HUES48 (cell line): ENCODE measurements around the gene EPG5.
"Not testable (repeated sequence)": the region's sequence is repeated elsewhere in the genome, so short reads cannot be mapped to it uniquely, and the experiment has no call there.

ENCODE experiments used
- H3K27ac ChIP-seq: one replicate; pipeline ENCODE4 v1.7.0; 2013; ENCODE audit warnings: low read depth, low read length, inconsistent platforms
- H3K27me3 ChIP-seq: 2 replicates; pipeline ENCODE4 v1.6.1; 2013; ENCODE audit warnings: mild to moderate bottlenecking, low read length; ENCODE audit not compliant: control insufficient read depth, insufficient read depth
- H3K36me3 ChIP-seq: 2 replicates; pipeline ENCODE4 v1.6.1; 2013; ENCODE audit warnings: low read length; ENCODE audit not compliant: control insufficient read depth, insufficient read depth
- H3K4me1 ChIP-seq: 2 replicates; pipeline ENCODE4 v1.6.1; 2013; ENCODE audit warnings: mild to moderate bottlenecking, low read length; ENCODE audit not compliant: control insufficient read depth, insufficient read depth
- H3K4me3 ChIP-seq: 2 replicates; pipeline ENCODE4 v1.5.1; 2013; ENCODE audit warnings: mild to moderate bottlenecking, low read depth, low read length
- H3K9ac ChIP-seq: 2 replicates; pipeline ENCODE4 v1.6.1; 2013; ENCODE audit warnings: mild to moderate bottlenecking, low read depth, low read length, moderate library complexity
- H3K9me3 ChIP-seq: 2 replicates; pipeline ENCODE4 v1.6.1; 2013; ENCODE audit warnings: low read length; ENCODE audit not compliant: control insufficient read depth, insufficient read depth

Gene EPG5

DNA sequence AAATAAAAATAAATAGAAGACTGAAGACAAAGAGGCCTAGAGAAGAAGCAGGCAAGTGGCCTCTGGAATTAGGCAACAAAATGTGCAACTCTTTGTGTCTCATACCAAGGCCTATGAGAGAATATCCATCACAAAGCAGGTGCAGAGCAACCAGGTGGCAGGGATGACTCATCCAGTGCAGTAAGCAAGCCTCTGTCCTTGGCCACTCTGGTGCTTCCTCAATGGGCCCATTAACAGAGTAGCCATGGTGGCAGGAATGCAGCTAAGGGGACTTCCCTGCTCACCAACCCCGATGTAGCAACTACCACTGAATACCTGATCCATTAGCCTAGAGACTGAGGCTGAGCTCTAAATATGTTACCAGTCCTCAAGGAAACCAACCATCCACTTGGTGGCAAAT lies 11.0 kb upstream of the EPG5 start:
- H3K9ac ChIP-seq: no peak overlapping the region
- no peaks in the 10 kb centered on the region for H3K4me1 ChIP-seq
- H3K27me3 ChIP-seq: no peaks in the 10 kb centered on the region
- no peaks in the 10 kb centered on the region for H3K9me3 ChIP-seq
- H3K4me3 ChIP-seq: no peak overlapping the region
- no peak overlapping the region for H3K27ac ChIP-seq
- H3K36me3 ChIP-seq: no peaks in the 10 kb centered on the region

DNA sequence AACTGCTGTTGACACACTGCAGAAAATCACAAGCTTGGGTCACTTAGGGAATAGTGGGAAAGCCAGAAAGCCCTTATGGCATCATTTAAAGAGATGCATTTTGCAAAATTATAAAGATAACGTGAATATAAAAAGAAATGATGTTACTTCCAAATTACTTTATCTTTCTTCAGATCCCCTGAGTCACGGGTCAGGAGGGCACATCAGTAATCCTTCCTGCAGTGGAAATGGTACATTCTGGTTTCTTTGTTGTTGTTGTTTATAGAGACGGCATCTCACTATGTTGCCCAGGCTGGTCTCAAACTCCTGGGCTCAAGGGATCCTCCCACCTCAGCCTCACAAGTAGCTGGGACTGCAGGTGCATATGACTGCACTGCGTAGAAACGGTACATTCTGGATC lies 9.8 kb upstream of the EPG5 start:
- Histone ChIP-seq H3K36me3 (no peaks in the 10 kb centered on the region), H3K4me3 (no peak overlapping the region), H3K27ac (no peak overlapping the region), H3K9ac (no peak overlapping the region), H3K4me1 (no peaks in the 10 kb centered on the region), H3K27me3 (no peaks in the 10 kb centered on the region), H3K9me3 (no peaks in the 10 kb centered on the region)

DNA sequence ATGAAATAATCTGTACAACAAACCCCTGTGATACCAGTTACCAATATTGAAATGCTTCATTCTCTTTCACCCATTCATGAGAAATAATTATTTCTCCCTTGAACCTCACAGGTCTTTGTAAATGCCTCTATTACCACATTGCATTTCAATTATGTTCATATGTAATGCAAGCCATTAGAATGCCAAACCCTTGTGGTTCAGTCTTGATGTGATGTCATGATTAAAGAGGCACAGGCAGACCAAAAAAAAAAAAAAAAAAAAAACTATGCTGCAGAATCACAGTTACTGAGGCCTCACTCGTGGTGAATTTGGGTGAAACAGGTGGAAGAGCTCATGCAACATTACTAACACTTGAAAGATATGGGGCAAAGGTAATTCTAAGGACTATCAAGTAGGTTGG lies 9.4 kb upstream of the EPG5 start:
- H3K9ac ChIP-seq: no peak overlapping the region

DNA sequence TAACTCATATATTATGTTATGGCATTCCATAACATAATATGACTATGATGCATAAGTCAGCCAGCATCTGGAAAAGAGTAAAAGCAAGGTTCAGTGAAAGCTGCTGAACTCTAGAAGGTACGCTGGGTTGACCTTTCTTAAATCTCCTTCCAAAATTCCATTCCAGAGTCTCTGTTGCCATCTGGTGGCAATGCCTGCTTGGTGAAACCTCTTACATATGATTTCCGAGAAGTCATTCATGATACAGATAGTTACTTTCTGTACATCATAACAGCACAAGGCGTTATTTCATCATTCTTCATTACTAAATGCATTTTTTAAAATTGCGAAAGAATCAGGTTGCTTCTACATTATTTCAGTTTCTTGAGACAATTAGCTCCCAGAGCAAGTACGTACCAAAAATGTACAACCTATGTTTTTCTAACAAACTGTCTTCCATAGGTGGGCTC lies 7.0 kb upstream of the EPG5 start:
- H3K27ac ChIP-seq: no peak overlapping the region
- H3K4me1 ChIP-seq: no peaks in the 10 kb centered on the region
- H3K9me3 ChIP-seq: no peaks in the 10 kb centered on the region
- no peaks in the 10 kb centered on the region for H3K27me3 ChIP-seq
- no peak overlapping the region for H3K4me3 ChIP-seq
- H3K9ac ChIP-seq: no peak overlapping the region
- no peaks in the 10 kb centered on the region for H3K36me3 ChIP-seq

More for the DNA sequence above, 9.4 kb upstream of the EPG5 start:
- Histone ChIP-seq H3K4me1 (no peaks in the 10 kb centered on the region), H3K27ac (no peak overlapping the region), H3K36me3 (no peaks in the 10 kb centered on the region), H3K9me3 (no peaks in the 10 kb centered on the region), H3K27me3 (no peaks in the 10 kb centered on the region), H3K4me3 (no peak overlapping the region)

DNA sequence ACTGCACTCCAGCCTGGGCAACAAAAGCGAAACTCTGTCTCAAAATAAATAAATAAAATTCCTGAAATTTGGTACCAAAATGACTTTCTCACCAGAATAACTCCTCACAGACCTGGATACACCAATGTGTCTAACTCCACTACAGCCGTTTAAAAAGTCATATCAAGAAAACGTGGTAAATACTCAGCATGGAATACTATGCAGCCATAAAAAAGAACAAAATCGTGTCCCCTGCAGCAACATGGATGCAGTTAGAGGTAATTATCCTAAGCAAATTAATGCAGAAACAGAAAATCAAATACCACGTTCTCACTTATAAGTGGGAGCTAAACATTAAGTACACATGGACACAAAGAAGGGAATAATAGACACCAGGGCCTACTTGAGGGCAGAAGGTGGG lies 2.2 kb downstream of the EPG5 start:
- not testable (repeated sequence) for H3K4me1 ChIP-seq, H3K27me3 ChIP-seq, H3K9ac ChIP-seq, H3K9me3 ChIP-seq, H3K27ac ChIP-seq, H3K36me3 ChIP-seq, H3K4me3 ChIP-seq

DNA sequence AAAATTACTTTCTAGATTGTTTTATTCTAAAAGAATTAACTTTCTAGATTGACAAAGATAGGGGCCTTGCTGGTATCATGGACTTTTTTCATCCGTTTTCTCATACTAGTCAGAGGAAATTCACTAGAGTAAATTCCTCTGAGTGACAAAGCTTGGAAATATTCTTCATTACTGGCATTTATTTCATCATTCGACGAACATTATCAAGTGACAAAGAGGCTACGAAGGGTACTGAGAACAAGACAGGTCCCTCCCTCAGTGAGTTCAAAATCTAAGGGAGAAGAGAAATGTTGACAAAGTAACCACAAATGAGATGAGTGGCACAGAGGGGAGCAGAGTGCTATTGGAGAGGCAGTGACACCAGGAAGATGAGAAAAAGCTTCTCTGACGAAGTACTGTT lies 4.3 kb downstream of the EPG5 start:
- H3K9me3 ChIP-seq: no peaks in the 10 kb centered on the region
- peaks cover 4% of the 10 kb centered on the region for H3K27me3 ChIP-seq
- no peaks in the 10 kb centered on the region for H3K4me1 ChIP-seq
- H3K9ac ChIP-seq: no peak overlapping the region
- H3K4me3 ChIP-seq: no peak overlapping the region
- H3K36me3 ChIP-seq: no peaks in the 10 kb centered on the region
- no peak overlapping the region for H3K27ac ChIP-seq

DNA sequence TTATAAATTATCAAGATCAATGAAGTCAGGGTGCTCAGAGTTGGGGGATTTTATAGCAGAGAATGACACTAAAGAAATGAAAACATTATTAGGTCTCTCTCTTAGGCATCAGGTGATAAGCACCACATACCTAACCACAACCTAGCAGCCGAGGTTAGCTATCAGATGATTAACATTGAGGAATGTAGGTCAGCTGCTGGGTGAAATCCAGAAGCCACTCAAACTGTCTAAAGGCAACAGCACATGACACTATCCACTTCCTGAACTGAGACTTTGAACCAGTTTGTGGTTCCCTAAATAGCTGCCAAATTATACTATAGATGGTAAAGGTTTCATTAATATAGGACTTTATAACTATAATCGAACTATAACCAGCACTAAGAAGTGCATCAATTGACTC lies 4.7 kb downstream of the EPG5 start:
- H3K4me1 ChIP-seq: no peaks in the 10 kb centered on the region
- no peaks in the 10 kb centered on the region for H3K27me3 ChIP-seq
- H3K36me3 ChIP-seq: no peaks in the 10 kb centered on the region
- no peak overlapping the region for H3K27ac ChIP-seq
- H3K9ac ChIP-seq: no peak overlapping the region
- no peaks in the 10 kb centered on the region for H3K9me3 ChIP-seq
- H3K4me3 ChIP-seq: no peak overlapping the region

DNA sequence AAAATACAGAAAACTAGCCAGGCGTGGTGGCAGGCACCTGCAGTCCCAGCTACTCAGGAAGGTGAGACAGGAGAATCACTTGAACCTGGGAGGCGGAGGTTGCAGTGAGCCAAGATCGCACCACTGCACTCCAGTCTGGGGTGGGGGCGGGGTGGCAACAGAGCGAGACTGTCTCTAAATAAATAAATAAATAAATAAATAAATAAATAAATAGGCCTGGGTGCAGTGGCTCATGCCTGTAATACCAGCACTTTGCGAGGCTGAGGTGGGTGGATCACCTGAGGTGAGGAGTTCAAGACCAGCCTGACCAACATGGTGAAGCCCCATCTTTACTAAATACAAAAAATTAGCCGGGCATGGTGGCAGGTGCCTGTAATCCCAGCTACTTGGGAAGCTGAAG lies 7.6 kb downstream of the EPG5 start:
- not testable (repeated sequence) for H3K27ac ChIP-seq, H3K4me1 ChIP-seq

DNA sequence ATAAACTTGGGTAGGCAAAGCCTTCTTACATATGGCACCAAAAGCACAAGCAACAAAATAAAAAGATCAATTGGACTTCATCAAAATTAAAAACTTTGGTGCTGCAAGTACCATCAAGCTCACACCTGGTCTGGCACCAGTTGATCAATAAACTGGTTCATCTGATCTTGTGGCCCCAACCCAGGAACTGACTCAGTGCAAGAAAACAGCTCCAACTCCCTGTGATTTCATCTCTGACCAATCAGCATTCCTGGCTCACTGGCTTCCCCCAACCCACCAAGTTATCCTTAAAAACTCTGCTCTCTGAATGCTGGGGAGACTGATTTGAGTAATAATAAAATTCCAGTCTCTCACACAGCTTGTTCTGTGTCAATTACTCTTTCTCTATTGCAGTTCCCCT lies 8.4 kb downstream of the EPG5 start:
- no peaks in the 10 kb centered on the region for H3K4me1 ChIP-seq
- H3K9ac ChIP-seq: no peak overlapping the region
- H3K27ac ChIP-seq: no peak overlapping the region
- H3K36me3 ChIP-seq: peaks cover 23% of the 10 kb centered on the region
- no peak overlapping the region for H3K4me3 ChIP-seq
- H3K27me3 ChIP-seq: no peaks in the 10 kb centered on the region
- no peaks in the 10 kb centered on the region for H3K9me3 ChIP-seq

More for the DNA sequence above, 7.6 kb downstream of the EPG5 start:
- not testable (repeated sequence) for H3K9me3 ChIP-seq, H3K9ac ChIP-seq, H3K27me3 ChIP-seq, H3K4me3 ChIP-seq
- H3K36me3 ChIP-seq: peaks cover 16% of the 10 kb centered on the region

DNA sequence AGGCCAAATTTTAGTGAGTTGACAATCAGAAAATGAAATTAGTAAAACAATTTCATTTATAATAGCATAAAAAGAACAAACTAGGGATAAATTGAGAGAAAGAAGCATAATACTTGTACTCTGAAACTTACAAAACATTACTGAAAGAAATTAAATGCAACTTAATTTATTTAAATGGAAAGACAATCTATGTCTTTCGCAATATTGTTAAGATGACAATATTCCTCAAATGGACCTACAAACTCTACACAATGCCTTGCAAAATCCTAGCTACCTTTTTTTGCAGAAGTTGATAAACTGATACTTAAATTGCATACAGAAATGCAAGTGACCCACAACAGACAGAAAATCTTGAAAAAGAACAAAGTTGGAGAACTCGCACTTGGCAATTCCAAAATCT lies 9.1 kb downstream of the EPG5 start:
- Histone ChIP-seq H3K9me3 (no peaks in the 10 kb centered on the region), H3K27me3 (no peaks in the 10 kb centered on the region), H3K9ac (no peak overlapping the region), H3K27ac (no peak overlapping the region), H3K4me3 (no peak overlapping the region), H3K36me3 (peaks cover 30% of the 10 kb centered on the region), H3K4me1 (no peaks in the 10 kb centered on the region)

DNA sequence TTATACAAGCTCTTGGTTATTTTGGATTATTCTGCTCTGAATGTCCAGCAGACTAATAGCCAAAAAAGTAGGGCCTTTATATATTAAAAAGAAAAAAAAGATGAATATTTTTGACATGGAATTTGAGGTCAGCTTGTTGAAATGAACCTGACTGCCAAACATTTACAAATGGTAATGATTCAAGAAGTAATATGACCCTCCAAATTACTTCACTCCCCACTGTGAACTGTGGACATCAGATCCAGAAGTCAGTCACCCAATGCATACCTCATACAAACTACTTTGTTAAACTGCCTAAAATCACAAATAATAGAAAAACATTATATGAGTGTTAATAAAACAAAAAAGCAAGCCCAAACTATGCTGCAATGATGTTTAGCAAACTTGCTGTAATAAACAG lies 10.0 kb downstream of the EPG5 start:
- no peaks in the 10 kb centered on the region for H3K27me3 ChIP-seq
- peaks cover 38% of the 10 kb centered on the region for H3K36me3 ChIP-seq
- H3K9ac ChIP-seq: no peak overlapping the region
- no peaks in the 10 kb centered on the region for H3K9me3 ChIP-seq
- H3K4me1 ChIP-seq: no peaks in the 10 kb centered on the region
- no peak overlapping the region for H3K4me3 ChIP-seq
- H3K27ac ChIP-seq: no peak overlapping the region
